ENCODE data around the gene KLF4.

- TF ChIP-seq, protein P1, sequence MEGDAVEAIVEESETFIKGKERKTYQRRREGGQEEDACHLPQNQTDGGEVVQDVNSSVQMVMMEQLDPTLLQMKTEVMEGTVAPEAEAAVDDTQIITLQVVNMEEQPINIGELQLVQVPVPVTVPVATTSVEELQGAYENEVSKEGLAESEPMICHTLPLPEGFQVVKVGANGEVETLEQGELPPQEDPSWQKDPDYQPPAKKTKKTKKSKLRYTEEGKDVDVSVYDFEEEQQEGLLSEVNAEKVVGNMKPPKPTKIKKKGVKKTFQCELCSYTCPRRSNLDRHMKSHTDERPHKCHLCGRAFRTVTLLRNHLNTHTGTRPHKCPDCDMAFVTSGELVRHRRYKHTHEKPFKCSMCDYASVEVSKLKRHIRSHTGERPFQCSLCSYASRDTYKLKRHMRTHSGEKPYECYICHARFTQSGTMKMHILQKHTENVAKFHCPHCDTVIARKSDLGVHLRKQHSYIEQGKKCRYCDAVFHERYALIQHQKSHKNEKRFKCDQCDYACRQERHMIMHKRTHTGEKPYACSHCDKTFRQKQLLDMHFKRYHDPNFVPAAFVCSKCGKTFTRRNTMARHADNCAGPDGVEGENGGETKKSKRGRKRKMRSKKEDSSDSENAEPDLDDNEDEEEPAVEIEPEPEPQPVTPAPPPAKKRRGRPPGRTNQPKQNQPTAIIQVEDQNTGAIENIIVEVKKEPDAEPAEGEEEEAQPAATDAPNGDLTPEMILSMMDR (IDR thresholded peaks at IDR 0.05): no peak
- TF ChIP-seq POLR2A (IDR thresholded peaks at IDR 0.05): no peak
Measured at GRCh38 chr9:107447081-107447480, 42.5 kb downstream of the KLF4 start.
